ENCODE results near the gene TOMM34.

Gene TOMM34

DNA sequence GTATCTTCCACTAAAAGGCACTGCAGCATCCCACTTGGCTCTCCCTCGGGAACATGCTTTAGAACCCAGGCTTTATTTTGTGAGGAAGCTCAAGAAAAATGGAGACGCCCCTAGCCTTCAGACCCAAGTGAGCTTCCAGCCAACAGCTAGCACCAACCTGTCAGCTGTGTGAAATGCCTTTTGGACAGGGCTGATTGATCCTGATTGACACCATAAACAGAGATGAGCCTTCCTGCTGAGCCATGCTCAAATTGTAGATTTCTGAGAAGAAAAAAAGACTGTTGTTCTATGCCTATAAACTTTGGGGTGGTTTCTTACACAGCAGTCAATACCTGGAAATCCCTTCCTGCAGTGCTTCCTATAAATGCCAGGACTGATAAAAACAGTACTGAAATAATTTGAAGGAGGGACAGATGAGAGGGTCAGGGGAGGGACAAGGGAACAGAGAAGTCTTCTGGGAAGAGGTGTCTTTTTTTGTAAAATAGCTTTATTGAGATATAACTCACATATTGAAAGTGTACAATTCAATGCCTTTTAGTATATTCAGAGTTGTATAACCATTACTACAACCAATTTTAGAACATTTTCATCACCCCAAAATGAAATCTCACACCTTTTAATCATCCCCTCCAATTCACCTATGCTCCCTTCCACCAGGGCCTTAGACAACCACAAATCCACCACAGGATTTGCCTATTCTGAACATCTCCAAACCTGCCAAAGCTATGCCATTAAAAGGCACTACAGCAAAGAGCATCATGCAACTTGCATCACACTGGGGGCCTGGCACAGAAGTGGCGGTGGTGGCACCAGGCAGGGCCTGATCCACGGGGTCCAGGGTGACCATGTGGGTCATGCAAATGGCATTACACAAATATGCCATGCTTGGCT, 3.4 kb upstream of the TOMM34 start:
- DNase-seq (ENCODE audit: low read depth in 1 of 2, low spot score in 1 of 2): no peak

DNA sequence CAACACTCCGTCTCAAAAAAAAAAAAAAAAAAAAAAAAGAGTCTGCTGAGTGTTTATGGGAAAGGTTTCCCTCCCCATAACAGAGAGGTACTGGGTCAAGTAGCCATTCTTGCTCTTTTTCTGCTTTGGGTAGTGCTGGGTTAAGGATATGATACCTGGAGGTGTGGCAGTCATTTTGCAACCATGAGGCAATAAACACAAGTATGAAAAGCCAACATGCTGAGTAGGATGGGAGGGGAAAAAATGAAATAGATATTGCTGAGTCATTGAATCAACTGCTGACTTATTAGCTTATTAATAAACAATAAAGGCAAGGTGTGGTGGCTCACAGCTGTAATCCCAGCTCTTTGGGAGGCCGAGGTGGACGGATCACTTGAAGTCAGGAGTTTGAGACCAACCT, 2.3 kb upstream of the TOMM34 start:
- no peak for DNase-seq (ENCODE audit: low read depth in 1 of 2, low spot score in 1 of 2)

DNA sequence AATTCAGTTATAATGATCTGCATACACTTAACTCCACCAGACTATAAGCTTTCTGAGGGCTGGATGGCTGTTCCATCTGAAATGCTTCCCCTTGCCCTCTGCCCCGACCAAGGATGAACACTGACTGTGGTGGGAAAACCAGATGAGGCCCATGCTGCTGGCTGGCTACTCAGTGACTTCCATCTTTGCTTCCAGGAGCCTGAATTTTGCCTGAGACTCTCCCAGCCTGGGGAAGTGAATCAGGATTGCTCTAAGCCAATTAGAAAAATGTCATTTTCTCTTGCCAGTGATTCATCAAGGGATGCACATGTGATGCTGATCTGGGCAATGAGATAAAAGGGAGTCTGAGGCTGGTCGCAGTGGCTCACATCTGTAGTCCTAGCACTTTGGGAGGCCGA, 1.7 kb upstream of the TOMM34 start:
- DNase-seq (ENCODE audit: low read depth in 1 of 2, low spot score in 1 of 2): no peak

DNA sequence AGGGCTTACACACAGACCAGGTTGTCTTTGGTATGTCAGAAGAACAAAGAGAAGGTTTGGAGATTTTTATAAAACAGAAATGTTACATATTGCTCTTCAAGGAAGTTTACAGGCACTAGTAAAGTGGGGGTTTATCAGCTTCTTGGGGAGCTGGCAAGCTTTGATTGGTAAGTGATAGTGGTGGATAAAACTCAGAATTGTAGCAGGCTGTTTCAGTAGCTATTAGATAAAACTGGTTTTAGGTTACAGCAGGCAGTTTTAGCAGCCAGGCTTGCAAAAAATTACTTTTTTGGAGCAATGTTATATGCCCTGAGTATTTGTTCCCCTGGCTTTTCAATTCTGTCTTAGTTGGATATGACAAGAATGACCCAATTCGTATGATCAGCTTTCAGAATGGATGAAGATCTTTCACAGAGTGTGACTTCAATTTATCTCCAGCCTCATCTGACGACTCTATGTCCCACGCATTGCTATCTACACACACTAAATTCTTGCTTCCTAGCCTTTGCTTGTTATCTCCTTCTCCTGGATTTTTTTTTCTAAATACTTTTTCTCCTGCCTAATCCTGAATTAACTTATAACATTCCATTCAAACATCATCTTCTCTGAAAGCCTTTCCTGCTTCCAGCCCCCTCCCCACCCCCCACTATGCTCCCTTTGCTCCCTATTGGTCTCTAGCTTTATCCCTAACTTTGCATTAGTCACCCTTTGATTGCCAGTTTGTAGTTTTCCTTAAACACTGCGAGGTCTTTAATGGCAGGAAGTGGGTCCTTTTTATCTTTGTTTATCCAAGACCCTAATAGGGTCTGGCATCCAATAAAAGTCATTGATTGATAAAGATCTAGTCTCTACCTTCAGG, 1.0 kb upstream of the TOMM34 start:
- no peak for DNase-seq (ENCODE audit: low read depth in 1 of 2, low spot score in 1 of 2)

DNA sequence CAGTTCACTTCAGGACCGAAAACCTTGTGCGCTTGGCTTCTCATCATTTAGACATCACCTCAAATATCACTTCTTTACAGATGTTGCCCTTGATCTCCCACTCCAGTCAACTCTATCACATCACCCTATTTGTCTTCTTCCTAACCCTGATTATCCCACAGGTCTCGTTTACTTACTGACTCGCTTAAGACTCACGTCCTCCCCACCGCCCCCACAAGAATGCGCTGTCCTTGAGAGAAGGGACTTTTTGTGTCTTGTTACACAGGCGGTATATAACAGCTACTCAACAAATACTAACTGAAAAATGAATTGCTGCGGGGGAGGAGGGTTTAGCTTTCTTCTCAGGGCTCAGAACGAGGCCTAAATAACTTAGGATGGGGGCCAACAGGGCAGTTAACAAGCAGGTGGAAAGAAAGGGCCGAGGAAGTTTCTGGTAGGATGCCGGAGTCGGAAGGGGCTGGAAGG, 527 bp downstream of the TOMM34 start:
- peak in 1 of 2 donors; percentile 53 for DNase-seq (ENCODE audit: low read depth in 1 of 2, low spot score in 1 of 2)

DNA sequence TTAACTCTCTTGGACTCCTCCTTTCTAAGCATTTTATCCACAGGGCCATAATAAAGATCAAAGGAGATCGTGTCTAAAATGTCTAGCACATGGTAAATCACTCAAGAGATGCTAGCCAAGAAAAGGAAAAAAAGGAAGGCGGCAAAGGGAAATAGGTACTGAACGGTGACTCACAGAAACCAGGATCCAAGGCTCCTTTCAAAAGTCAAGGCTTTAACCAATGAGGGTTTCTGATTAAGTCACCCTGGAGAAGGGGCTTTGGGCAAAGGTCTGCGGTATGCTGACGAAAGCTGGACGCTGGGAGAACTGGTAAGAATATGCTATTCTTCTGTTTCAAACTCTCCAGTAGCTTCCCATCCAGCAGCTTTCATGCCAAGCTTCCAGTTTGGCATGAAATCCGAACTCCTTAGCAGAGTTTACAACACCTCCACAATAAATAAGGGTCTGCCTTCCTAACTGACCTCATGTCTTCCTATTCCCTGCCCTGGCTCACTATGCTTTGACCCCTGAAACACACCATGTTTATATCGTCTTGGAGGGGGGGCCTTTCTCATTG, 1.0 kb downstream of the TOMM34 start:
- DNase-seq (ENCODE audit: low read depth in 1 of 2, low spot score in 1 of 2): no peak

DNA sequence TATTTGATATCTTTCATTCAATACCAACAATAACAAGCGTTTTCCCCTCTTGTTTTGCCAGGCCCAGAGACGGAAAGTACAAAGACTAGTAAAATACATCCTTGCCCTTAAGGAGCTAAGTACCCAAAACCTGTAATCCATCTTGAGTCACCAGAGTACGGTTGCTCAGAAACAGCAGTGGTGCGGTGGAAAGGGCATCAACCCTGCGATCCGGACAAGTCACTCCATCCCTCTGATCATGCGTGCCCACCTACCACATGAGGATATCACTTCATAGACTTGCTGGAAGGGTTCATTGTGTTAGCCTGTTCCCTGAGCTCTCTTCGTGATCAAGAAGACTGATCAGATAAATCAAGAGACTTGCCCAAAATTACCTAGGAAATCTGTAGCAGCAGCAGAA, 1.9 kb downstream of the TOMM34 start:
- no peak for DNase-seq (ENCODE audit: low read depth in 1 of 2, low spot score in 1 of 2)

DNA sequence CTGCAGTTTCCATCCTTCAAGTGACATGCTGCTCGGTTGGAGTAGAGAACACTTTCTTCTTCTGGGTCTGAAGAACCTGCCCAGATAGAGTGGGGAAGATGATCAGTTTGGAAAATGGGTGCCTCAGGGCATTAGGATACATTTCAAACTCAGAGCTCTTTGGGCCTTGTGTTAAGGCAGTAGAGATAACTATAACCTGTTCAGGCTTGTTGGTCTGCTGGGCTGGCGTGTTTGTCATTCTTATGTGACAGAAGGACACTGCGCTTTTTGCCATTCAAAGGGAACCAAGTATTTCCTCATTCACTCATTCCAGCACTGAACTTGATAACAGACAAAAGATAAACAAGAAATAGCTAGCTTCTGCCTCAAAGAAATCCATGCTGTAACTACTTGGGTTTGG, 3.8 kb downstream of the TOMM34 start:
- DNase-seq (ENCODE audit: low read depth in 1 of 2, low spot score in 1 of 2): no peak

DNA sequence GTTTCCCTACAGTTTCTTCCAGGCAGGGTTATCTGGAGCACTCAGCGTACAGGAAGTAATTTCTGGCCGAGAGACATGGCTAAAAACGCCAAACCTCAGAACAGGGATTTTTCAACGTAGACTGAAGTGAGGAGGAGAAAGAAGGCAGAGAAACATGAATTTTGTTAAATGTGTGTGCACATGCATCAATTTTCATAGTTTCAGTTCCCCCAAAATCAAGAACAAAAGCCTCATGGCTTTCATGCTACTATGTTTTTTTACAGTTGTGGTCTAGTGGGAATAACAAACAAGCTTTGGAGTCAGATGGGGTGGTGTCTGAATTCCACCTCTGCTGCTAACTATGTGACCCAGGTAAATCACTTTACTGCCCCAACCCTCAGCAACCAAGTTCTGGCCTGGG, 4.9 kb downstream of the TOMM34 start:
- DNase-seq (ENCODE audit: low read depth in 1 of 2, low spot score in 1 of 2): no peak

DNA sequence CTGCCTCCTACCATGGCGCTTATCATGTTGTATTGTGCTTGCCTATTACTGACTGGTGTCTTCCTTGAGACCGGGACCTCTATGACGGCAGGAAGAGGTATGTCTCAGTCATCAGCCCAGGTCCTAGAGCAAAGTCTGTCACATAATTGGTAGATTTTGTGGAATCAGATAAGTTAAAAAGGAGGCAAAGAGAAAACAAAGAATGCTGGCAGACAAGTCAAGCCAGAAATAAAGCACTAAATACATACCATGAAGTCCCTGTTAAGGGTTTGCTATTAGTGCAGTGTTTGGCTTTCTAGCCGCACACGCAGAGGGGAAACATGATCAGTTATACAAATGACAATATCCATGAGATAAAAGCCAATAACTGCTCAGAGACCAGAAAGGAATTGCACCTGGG, 6.0 kb downstream of the TOMM34 start:
- no peak for DNase-seq (ENCODE audit: low read depth in 1 of 2, low spot score in 1 of 2)

DNA sequence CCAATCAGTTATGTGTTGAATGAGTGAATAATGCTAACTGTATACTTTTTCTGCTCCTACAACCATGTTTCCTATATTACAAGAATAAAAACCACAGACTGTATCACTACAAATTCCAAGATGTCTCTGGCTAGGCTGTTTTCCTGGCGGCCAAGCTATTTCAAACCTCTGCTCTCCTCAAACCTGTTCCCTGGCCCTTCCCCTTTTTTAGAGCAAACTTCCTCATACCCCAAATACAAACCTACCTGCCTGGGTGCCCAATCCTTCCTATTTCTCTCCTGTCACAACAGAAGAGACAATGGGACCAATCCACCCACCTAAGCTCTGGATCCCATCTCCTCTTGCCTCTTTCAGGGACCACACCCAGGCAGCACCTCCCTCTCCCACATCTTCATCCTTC, 7.5 kb downstream of the TOMM34 start:
- no peak for DNase-seq (ENCODE audit: low read depth in 1 of 2, low spot score in 1 of 2)

DNA sequence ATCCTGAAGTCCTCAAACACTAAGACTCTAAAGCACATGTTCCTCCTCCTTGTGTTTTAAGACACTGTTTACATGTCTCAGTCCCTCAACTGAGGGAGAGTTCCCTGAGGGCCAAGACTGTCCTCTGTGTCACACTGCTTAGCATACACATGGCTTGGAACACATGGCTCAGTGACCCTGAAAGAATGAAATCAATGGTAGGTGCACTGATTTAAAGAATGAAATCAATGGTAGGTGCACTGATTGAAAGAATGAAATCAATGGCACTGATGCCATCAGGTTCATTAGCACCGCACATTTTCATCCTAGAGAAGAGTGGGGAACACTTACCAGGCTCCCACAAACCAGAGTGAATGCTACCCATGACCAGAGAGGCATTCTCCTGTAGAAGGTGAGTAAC, 9.8 kb downstream of the TOMM34 start:
- no peak for DNase-seq (ENCODE audit: low read depth in 1 of 2, low spot score in 1 of 2)

DNA sequence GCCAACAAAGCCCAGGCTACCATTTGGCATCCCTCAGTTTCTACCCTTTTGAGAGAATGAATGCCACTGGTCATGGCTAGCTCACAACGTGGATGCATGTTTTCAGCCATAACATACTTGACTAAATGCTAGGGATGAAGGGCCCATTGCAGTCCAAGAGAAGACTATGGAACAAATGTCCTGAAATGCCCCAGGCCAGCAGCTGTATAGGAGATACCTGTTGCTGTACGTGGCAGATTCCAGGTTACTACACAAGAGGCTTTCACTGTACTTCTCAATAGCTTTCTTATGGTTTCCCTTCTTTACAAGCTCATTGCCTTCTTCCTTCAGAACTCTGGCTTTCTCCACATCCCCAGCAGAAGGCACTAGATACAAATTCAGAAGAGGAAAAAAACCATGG, 11.7 kb downstream of the TOMM34 start:
- DNase-seq (ENCODE audit: low read depth in 1 of 2, low spot score in 1 of 2): no peak

DNA sequence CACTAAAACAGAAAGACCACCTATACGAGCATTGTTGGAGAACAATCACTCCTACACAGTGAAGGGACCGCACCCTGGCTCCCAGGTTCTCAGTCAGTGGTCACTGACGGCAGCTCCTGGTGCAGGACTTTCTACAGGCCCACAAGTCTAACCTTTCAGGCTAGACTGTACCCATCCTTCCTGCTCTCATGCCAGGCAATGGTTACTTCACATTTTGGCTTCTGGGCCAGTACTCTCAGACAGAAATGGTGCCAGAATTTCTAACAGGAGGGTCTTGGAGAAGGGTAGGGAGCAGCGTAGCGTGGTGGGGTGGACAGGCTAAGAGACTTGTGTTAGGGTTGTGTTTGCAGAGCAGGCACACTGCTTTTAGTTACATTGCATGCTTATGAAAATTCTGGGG, 12.1 kb downstream of the TOMM34 start:
- DNase-seq (ENCODE audit: low read depth in 1 of 2, low spot score in 1 of 2): no peak

DNA sequence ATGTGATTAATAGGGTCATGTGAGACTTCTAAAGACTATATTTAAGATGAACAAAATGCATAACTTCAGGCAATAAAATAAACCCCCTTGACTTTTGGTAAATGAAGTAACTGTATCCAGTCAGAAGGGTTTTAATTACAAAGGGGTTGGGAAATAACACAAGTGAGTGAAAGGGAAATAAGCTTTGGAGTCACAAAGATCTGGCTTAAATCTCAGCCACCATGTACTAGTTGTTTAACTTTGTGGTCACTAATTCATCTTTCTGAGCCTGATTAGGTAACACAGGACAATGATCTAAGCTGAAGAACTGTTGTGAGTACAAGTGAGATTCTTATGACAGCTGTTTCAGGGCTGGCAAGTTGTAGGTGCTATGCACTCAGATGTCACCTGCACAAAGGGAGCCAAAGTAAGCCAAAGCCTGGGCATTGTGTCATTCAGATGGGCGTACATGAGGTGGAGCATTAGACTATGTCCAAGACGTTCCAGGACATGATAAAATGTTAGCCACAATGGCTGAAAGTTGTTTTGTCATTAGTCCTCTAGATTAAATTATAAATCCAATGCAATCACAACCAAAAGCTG, 13.8 kb downstream of the TOMM34 start:
- DNase-seq (ENCODE audit: low read depth in 1 of 2, low spot score in 1 of 2): no peak

DNA sequence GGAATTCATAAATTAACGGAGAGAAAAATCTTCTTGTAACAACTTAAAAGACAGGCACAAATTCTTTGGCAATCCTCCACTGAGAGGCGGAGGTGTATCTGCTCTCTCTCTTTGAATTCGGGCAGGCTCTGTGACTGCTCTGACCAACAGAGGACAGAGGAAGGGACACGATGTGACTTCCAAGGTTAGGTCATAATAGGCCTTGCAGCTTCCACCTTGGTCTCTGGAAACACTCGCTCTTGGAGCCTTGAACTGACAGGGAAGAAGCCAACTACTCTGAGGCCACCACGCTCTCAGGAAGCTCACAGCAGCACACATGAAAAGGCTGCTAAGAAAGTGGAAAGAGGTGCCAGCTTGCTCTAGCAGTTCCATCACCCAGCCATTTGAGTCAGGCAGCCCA, 14.9 kb downstream of the TOMM34 start:
- no peak for DNase-seq (ENCODE audit: low read depth in 1 of 2, low spot score in 1 of 2)

DNA sequence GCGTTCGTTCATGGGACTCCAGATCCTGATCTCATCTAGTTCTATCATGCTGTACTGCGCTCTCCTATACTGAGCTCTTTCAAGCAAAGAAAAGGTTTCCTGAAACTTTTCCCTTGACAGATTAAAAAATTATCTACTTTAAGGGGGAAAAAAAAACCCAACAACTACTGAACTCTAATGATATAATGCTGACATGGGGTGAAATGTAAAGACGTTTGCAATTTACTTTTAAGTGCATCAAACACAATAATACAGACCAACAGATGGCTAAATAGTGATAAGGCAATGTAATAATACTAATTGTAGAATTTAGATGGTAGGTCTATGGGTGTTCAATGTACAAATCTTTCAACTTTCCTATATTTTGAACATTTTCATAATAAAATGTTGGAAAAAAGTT, 16.4 kb downstream of the TOMM34 start:
- DNase-seq (ENCODE audit: low read depth in 1 of 2, low spot score in 1 of 2): no peak

DNA sequence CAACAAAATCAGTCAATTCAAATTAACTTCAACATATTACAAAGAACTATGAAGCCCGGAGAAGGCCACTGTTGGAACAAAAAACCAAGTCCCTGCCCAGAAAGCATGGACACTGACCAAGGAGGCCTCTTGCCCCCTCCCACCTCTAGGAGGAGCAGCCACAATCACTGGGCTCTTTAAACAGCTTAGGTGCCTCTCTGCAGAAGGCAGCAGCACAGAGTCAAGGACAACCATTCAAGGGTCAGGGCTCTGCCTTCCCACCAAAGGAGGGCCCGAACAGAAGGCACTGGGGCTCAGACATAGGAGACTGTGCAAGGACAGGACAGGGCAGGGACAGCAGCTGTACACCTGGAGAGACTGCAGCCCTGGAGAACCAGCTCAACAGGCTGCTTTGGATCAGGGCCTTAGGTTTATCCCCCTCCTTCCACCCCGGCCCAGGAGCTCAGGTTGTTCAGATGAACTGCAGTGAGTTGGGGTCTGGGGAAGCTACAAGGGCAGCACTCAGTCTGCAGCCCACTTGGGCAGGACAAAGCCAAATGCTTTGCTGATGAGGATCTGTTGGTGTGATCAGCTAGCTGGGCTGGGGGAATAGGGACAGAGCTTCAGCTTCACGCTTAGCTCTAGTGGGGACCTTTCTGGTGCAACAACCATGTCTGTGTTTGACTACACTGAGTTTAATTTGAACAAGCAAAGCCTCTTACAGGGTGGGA, 17.8 kb downstream of the TOMM34 start:
- no peak for DNase-seq (ENCODE audit: low read depth in 1 of 2, low spot score in 1 of 2)

DNA sequence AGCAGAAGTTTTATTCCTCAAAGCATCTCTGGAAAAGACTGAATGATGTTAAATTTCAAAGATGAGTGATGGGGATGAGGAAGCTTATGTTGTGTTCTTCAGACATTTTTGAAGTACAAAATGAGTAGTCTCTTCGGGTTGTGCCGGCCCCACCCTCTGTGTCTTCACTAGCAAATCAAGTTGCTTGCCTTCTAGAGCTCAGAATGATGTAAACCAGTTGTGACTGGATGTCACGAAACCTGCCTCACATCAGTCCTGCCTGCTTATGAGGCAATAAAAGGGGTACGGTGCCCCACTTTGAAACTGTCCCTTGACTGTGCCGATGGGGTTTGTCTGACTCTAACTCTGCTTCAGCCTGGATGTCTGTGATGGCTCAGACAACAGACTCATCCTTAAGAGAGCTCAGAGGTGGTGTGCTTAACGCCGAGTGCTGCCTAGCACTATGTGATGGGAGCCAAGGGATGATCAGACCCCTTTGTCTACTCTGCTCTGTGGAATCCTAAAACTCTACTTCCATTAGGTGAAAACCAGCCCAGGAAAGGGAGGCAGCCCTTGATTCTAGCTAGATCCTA, 19.0 kb downstream of the TOMM34 start:
- no peak for DNase-seq (ENCODE audit: low read depth in 1 of 2, low spot score in 1 of 2)

DNA sequence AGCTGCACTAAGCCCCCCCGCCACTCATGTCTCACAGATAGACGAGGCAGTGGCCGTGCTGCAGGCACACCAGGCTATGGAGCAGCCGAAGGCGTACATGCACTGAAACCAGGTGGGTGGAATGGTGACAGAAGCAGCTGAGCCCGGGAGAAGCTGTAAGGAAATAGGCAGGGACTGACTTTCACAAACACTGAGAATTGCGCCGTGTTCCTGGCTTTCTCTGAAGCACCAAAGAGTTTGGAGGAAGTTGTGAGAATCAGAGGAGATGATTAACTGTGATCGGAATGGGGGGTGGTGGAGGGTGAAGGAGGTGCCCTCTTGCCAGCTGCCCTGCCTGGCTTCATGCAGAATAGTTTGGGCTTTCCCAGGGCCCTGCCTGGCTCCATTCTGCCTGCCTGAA, 21.6 kb downstream of the TOMM34 start:
- no peak for DNase-seq (ENCODE audit: low read depth in 1 of 2, low spot score in 1 of 2)

DNA sequence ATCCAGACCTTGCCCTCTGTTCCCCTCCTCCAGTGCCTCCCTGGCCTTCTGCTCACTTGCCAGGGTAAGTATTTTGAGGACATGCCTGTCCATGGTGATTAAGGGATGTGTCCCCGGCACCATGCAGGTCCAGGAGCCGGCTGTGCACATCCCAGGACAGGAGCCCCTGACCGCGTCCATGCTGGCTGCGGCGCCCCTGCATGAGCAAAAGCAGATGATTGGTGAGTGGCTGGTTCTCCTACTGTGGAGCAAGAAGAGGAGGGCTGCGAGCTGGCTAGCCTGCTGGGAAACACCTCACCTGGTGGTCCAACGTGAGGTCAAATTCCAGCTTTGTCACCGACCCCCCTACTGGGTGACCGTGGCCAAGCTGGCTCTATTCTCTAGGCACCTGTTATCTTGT, 23.7 kb downstream of the TOMM34 start:
- DNase-seq (ENCODE audit: low read depth in 1 of 2, low spot score in 1 of 2): no peak
